Inflammatory macrophage (primary cell): ENCODE data around the gene POC5.
A peak's percentile ranks its signal among the peaks of the same experiment; 100 is the strongest.
"Not testable (repeated sequence)": the region's sequence is repeated elsewhere in the genome, so short reads cannot be mapped to it uniquely, and the experiment has no call there.

Experiments used
- DNase-seq, 2 donors: peaks; one replicate each; pipeline ENCODE4 v3.0.0-alpha.2; 2020 to 2022
- total RNA-seq, 18 experiments: gene quantifications; one replicate each; lab custom pipeline; 2026; ENCODE audit warnings: mixed read lengths in 6 of 18, inconsistent platforms in 2 of 18; lab: John Stamatoyannopoulos, UW

POC5 gene
- 2.9 to 13.9 (median 7.7) reads per million in 18 experiments for total RNA-seq

GRCh38 chr5:75717082-75717922 is at the start of gene POC5:
Gene POC5, minus strand, starts transcription at chr5:75717437. Its CDS starts 4,500 bp downstream, at chr5:75712937.
- DNase-seq: peak; percentile 99

GRCh38 chr5:75758116-75758515 is 40.9 kb upstream of the POC5 start:
- no peak for DNase-seq

- DNase-seq: no peak
Measured at GRCh38 chr5:75756981-75757380, 39.7 kb upstream of the POC5 start.

- no peak for DNase-seq
Measured at GRCh38 chr5:75756211-75756610, 39.0 kb upstream of the POC5 start.

GRCh38 chr5:75753182-75753581 is 35.9 kb upstream of the POC5 start:
- no peak for DNase-seq

GRCh38 chr5:75744355-75744754 is 27.1 kb upstream of the POC5 start:
- DNase-seq: no peak

- DNase-seq: no peak
Measured at GRCh38 chr5:75736273-75736672, 19.0 kb upstream of the POC5 start.

- DNase-seq: peak in 1 of 2 donors; percentile 11
Measured at GRCh38 chr5:75734913-75735789, 17.9 kb upstream of the POC5 start.

GRCh38 chr5:75733767-75734166 is 16.5 kb upstream of the POC5 start:
- no peak for DNase-seq

GRCh38 chr5:75731515-75731914 is 14.3 kb upstream of the POC5 start:
- not testable (repeated sequence) for DNase-seq

GRCh38 chr5:75729321-75729720 is 12.1 kb upstream of the POC5 start:
- no peak for DNase-seq

GRCh38 chr5:75727931-75728330 is 10.7 kb upstream of the POC5 start:
- DNase-seq: no peak

- not testable (repeated sequence) for DNase-seq
Measured at GRCh38 chr5:75726224-75726623, 9.0 kb upstream of the POC5 start.

GRCh38 chr5:75723378-75723777 is 6.1 kb upstream of the POC5 start:
- no peak for DNase-seq

- no peak for DNase-seq
Measured at GRCh38 chr5:75721573-75721972, 4.3 kb upstream of the POC5 start.

GRCh38 chr5:75720882-75721281 is 3.6 kb upstream of the POC5 start:
- DNase-seq: peak; percentile 24 to 25

- no peak for DNase-seq
Measured at GRCh38 chr5:75716715-75717081, 539 bp downstream of the POC5 start.

GRCh38 chr5:75712091-75712490 is 5.1 kb downstream of the POC5 start:
- DNase-seq: no peak

GRCh38 chr5:75711151-75711550 is 6.1 kb downstream of the POC5 start:
- no peak for DNase-seq

- DNase-seq: peak; percentile 58 to 63
Measured at GRCh38 chr5:75710637-75711036, 6.6 kb downstream of the POC5 start.

GRCh38 chr5:75707911-75708509 is 9.2 kb downstream of the POC5 start:
- no peak for DNase-seq

GRCh38 chr5:75706775-75707174 is 10.5 kb downstream of the POC5 start:
- DNase-seq: no peak

- no peak for DNase-seq
Measured at GRCh38 chr5:75706016-75706415, 11.2 kb downstream of the POC5 start.
